Loucy (cell line): ENCODE results near the gene COL23A1.

ENCODE experiments used
- CTCF ChIP-seq: fragments of 200-600 bp; sonication (generic); conservative IDR thresholded peaks from 2 replicates; pipeline ENCODE4 v1.5.1; 2014; ENCODE audit warnings: mild to moderate bottlenecking, antibody characterized with exemption, low read length
- EZH2phosphoT487 ChIP-seq: fragments of 200-600 bp; IDR thresholded peaks from 2 replicates; pipeline ENCODE4 v1.6.1; 2018; ENCODE audit warnings: antibody characterized with exemption, mild to moderate bottlenecking, moderate library complexity, borderline replicate concordance

DNA sequence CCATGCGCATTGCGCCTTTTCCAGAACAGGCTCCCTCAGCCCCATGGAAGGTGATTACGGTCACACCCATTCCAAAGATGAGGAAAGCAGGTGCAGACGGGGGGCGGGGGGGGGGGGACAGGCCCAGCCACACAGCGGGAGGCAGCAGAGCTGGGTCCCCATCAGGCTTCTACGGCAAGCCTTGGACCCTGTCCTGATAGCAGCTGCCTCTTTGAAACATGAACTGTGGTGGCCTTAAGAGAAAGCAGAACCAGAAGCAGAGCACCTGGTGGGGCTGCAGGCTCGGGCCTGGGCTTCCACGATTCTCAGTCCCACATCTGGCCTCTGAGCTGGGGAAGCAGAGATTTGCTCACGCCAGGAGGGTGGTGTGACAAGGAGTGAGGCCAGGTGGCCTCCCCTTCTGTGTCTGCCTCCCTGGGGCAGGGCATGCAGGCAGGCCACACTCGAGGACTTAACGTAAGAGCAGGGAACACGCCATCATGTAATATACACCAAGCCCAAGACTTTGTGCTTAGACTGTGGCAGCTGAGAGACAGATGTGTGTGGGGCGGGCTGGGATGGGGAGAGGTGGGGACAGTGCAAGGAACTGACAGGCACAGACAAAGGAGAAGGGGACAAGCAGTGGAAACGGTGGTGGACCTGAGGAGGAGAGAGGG is 343.4 kb downstream of the COL23A1 start:
- TF ChIP-seq CTCF: no peak
- TF ChIP-seq EZH2phosphoT487: no peak
